C4-2B (cell line): ENCODE results near the gene REEP1.

Source experiments
- ZFX ChIP-seq: fragments of 450-650 bp; IDR thresholded peaks from 2 replicates; pipeline ENCODE4 v1.6.1; 2017
- TF ChIP-seq, protein P1 (sequence below): fragments of 450-650 bp; conservative IDR thresholded peaks from 2 replicates; pipeline ENCODE4 v1.5.1; 2017; ENCODE audit warnings: mild to moderate bottlenecking

DNA sequence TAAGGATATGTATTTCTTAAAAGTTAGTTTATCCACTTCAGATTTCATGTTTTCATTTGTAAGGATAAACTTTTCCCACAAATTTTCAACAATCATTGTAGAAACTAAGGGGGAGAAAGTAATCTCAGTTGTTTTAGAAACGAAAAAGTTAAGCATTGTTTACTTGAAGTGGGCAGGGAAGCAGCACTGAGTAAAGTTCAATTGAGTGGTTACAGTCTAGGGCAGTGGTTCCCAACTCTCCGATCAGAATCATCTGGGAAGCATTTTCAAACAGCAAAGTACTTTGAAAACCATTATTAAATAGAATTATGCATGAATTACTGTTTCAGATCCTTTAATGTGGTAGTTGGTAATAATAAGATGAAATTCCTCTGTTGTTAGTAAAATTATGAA is 125.6 kb downstream of the REEP1 start:
- TF ChIP-seq, protein P1, sequence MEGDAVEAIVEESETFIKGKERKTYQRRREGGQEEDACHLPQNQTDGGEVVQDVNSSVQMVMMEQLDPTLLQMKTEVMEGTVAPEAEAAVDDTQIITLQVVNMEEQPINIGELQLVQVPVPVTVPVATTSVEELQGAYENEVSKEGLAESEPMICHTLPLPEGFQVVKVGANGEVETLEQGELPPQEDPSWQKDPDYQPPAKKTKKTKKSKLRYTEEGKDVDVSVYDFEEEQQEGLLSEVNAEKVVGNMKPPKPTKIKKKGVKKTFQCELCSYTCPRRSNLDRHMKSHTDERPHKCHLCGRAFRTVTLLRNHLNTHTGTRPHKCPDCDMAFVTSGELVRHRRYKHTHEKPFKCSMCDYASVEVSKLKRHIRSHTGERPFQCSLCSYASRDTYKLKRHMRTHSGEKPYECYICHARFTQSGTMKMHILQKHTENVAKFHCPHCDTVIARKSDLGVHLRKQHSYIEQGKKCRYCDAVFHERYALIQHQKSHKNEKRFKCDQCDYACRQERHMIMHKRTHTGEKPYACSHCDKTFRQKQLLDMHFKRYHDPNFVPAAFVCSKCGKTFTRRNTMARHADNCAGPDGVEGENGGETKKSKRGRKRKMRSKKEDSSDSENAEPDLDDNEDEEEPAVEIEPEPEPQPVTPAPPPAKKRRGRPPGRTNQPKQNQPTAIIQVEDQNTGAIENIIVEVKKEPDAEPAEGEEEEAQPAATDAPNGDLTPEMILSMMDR, result no peak
- TF ChIP-seq ZFX, result no peak
